SK-MEL-5 (cell line): ENCODE results near the gene UBE2J2. TPM values are rescaled to one million over a fixed set of nuclear protein-coding genes. Genes with fewer than 3 reads are reported as not detected.

Experiments used
- DNase-seq: peaks from one replicate; pipeline ENCODE4 v3.0.0-alpha.2; 2016; ENCODE audit warnings: low read depth, low spot score
- in situ Hi-C: cut with HindIII; loops from 2 replicates; pipeline ENCODE4 v1.10.0; 2016; ENCODE audit warnings: low sequenced_read_pairs, high pct_unique_total_duplicates, low pct_unique_long_range_greater_than_20kb
- total RNA-seq: library from RNA; depleted of rRNA; stranded (reverse); fragments of >200 nt; shearing (Covaris generic); gene quantifications from 2 replicates; pipeline ENCODE4 v1.2.3, GENCODE V29; 2014

The UBE2J2 gene
- total RNA-seq, 1 experiment from 2014 or later, result 37.8 TPM

DNA sequence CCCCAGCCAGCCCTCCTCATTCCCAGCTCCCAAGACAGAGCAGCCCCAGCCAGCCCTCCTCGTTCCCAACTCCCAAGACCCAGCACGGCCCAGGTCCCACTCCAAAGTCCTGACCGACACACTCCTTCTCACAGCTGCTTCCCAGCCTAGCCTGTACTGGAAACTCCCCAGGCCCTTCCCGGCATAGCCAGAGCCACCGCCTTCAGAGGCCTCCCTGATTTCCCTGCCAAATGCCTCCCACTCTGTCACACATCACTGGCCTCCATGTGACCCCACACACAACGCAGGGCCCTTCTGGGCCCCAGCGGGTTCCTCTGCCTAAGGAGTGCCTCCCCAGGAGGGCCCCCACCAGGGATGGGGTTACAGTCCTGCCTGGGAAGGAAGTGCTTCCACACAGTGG is 2.8 kb downstream of the UBE2J2 start:
- in situ Hi-C loops, result no loop called here
- no peak for DNase-seq

DNA sequence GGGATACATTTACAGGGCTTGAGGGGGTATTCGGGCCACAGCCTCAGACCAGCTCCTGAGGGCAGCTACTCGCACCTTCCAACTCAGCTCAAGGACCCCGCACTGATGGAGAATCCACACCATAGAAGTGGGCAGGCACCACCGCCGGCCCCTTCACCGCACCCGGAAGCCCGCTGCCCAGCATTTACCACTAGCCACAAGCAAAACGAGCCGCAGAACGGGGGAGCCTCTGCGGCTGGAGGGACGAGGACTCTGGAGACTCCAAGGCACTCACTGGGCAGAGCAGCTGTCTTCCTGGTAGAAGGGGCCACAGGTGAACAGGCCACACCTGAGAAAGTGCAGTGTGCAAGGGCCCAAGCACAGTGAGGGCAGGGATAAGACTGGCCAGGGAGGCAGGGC is 5.4 kb downstream of the UBE2J2 start:
- DNase-seq, result no peak
- in situ Hi-C loops, result no loop called here

DNA sequence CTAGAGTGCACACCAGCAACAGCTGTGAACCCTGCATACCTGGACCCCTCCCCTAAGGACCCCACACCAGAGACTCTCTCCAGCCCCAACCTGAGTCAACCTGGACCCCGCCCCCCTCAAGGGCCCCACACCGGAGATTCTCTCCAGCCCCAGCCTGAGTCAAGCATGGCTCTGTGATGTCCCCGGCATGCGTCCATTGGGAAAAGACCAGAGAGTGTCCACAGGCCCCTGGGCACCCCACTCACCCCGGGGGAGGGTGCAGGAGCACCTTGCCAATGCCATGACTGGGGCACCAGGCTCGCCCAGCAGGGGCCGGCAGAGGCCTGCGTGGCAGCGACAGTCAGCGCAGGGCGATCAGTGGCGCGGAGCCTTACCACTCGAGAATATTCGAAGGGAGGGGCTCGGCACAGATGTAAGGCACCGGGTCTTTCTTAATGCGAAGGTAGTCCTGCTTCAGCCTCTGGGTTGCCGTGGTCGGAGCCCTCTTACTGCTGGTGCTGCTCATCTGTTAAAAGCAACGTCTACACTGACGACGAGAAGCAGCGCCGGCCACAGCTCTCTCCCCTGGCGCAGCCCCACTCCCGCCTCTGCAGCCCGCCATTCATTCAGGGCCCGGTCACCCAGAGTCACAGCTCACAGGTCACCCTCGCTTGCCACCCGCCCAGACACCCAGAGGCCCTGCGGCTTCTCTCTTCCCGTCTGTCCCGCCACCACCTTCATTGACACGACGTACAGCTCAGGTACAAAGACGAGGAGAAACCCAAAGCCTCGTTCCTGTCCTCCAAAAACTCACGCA is 6.0 kb downstream of the UBE2J2 start:
- in situ Hi-C loops, result no loop called here
- no peak for DNase-seq

DNA sequence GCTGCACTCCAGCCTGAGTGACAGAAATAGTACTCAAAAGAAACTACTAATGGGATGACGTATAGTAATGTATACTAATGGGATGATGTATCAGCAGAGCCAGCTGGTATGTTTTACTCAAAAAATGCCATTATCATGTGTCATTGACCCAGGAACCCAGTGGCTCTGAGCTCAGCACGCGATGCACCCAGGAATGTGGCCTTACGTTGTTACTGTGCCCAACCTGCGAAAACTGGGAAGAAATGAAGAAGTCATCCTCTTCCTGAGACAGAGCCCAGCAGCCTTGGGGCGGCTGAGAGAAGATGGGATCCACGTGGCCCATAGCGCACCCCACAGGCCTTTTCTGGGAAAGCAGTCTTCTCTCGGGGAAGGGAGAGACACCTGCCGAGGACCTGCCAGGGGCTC is 8.8 kb downstream of the UBE2J2 start:
- in situ Hi-C loops, result no loop called here
- peak; percentile 36 for DNase-seq

DNA sequence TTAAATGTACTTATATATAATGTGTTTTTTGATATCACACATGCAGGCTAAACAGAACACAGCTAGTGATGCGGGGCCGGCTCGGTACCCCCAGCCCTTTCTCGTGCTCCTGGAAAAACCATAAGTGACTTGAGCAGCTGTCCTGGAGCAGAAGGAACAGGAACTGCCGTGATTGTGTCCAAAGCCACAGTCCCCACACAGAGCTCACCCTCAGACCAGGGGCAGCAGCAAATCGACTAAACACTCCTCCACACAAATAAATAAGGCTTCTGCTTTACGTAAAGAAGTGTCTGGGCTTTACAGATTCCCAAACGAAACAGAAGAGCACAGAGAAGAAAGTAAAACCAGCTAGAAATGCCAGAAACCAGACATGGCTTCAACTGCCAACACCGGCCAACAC is 9.6 kb downstream of the UBE2J2 start:
- DNase-seq, result no peak
- in situ Hi-C loops, result no loop called here

DNA sequence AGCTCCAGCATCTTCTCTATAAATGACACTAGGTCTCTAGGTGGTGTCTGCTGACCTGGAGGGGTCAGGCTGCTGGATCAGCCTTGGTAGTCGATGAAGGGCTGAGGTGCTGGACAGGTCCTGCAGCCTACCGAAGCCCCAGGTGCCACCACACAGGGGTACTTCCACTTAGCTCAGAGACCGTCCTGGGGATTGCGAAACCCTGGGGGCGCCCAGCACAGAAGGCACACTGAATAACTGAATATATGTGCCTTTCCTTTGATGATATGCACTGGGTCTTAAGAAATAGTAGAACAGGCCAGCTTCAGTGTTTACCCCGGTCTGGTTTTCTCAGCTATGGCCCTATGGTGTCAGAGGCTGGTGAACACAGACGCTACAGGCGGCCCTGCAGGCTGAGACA is 10.9 kb downstream of the UBE2J2 start:
- DNase-seq, result no peak
- in situ Hi-C loops, result no loop called here

DNA sequence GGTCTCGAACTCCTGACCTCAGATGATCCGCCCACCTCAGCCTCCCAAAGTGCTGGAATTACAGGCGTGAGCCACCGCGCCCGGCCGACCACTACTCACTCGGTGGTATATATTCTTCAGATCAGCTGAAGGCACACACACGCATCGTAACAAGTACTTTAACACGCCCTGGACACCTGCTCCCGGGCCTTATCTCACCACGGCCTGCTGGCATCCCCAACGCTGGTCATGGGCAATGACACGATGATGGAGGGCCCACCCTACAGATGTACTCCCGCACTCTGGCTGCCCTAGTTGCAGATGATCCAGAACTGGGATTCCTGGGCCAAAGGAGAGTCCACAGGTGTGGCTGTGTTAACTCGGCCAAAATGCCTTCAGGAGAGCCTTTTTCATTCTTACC is 11.6 kb downstream of the UBE2J2 start:
- DNase-seq, result no peak
- in situ Hi-C loops, result no loop called here

DNA sequence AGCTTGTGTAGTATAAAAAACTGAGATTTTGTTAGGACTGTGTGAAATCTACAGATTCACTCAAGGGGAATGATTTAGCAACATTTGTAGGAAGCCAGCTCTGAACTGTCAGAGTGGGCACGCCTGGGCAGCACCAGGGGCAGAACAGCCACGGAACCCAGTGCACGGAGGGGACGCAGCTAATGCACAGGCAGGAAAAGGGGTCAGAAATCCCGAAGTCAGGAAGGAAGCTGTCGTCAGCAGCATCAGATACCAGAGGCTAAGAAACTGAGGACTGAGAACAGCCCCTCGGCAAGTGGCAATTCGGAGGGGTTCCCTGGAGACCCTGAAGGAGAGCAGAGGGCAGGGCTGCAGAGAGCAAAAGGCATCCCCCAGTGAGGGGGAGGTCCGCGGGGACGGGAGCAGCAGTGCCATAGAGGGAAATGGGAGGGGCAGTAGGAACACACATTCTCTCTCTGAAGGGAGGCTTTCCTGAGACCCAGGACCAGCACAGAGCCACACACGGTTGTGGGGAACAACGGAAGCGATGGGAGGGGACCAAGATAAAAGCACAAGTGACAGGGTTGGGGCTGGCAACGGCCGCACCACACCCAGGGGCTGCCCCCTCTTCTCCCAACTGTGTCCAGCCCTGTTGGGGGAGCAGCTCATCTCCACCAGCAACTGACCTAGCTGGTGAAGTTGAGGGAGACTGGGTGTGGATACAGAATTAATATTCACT is 12.7 kb downstream of the UBE2J2 start:
- in situ Hi-C loops, result no loop called here
- DNase-seq, result no peak

DNA sequence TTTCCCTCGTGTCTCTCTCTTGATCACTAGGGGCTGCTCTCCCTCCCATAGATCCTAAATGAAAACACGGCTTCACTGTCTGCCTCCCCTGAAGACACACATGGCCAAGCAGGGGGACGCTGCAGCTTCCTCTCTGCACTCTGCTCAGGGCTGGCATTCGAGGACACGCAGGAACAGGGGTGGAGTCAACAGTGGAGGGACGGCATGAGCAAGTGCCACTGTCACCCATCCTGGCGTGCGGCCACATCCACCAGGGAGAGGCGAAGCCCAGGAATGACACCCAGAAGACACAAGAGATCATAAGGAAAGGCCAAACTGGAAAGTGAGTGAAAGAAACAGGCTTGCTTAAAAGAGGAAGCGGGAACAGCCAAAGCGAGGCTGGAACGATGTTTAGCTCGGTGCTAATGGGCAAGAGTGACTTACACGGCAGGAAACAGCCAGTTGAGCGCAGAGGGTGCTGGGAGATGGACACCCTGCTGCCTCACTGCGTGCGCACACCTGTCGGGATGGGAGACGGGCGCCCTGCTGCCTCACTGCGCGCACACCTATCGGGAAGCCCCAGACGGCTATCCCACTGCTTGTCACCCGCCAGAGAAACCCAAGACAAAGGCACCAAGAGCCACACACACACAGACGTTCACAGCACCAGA is 13.6 kb downstream of the UBE2J2 start:
- in situ Hi-C loops, result no loop called here

DNA sequence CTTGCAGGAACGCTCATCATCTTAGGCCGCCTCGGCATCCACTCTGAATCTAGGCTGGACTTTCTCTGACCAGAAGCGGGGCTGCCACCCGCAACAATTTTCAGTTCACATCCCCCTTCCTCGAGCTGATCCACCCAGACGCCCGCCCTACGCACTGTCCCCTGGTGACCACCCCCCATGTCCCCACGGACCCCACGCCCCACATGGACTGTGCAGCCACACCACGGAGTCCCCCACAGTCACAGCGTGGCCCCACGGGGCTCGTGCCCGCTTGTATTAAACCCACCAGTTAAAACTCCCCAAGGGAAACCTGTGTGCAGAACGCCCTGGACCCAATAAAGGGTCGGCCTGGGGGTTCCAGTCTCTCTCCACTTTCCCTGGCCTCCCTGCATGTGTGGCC is 14.1 kb downstream of the UBE2J2 start:
- in situ Hi-C loops, result no loop called here

More for the DNA sequence above, 13.6 kb downstream of the UBE2J2 start:
- no peak for DNase-seq

DNA sequence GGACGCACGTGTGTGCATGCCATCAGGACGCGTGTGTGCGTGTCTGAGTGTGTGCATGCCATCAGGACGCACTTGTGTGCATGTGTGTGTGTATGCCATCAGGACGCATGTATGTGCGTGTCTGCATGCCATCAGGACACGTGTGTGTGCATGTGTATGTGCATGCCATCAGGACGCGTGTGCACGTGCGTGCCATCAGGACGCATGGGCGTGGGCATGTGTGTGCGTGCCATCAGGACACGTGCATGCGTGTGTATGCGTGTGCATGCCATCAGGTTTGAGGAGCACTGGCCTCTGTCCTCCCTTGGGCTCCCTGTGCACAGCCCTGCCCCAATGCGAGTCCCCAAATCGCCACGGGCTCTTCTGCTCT is 14.6 kb downstream of the UBE2J2 start:
- in situ Hi-C loops, result no loop called here
- no peak for DNase-seq

More for the DNA sequence above, 14.1 kb downstream of the UBE2J2 start:
- no peak for DNase-seq

DNA sequence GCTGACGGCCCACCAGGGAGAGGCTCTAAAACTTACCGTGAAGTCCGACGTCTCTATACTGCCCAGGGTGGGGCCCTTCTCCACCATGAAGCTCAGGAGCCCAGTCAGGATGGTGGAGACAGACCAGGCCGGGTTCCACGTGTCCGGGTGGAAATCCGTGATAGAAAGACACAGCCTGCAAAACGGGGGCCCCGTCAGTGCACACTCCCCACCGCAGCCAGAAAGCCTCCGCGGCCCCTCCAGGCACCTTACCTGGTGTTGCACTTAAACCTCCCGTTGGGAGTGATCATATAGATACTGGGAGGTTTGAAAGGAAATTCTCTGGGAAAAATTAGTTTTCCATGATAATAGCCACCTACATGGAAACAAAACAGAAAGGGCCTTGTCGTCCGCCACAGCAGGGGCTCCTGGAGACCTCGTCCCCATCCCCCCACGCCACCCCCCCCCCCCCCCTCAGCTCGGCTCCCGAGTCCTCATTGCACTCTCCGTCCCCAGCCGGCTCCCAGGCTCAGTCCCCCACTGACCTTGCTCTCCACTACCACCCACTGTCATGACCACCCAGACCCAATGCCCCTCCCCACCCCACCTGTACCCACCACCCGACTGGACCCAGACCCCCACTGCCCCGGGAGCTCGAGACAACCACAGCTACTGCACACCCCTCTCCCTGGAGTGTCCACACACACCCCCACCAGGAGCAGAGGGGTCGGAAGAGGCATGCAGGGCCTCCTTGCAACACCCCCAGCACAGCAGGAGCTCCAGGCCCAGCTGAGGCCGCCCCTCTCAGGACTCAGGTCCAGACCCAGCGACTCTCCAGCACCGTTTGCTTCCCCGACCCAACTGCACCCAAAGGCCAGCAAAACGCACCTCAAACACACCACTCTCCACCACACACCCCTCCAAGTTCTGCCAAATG is 16.4 kb downstream of the UBE2J2 start:
- in situ Hi-C loops, result no loop called here
- DNase-seq, result no peak

DNA sequence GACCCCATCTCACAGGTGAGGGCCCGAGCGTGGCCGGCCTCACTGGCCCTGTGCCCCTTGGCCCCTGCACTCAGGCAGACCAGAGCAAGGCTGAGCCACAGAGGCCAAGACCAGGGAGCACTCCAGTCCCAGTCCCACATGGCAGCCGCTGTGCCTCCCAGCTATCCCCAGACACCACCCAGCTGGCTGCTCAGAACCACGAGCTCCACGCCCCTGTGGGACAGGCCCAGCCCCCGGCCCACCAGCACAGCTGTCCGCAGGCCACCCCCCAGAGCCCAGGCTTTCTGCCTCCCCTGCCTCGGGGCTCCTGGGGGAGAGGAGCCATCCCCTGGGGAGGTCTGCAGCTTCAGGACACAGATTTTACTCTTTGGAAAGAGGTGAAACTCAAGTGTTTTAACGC is 18.0 kb downstream of the UBE2J2 start:
- in situ Hi-C loops, result no loop called here
- no peak for DNase-seq

DNA sequence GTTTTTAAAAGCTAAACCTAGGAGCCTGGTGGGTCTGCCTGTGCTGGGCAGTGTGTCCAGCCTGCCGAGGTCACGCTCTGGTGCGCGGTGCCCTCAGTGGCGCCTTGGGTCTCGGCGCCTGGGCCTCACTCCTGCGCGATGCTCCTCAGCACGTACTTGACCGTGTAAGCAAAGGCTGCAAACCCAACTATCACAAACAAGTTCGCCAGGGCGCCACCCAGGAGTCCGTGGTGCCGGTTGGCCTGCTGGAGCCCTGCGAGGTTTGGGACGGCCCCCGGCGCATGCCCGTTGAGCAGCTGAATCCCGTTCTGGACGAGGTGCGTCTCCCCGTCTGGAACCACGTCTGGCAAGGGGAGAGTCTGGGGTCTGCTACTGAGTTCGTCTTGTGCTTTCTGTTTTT is 18.6 kb downstream of the UBE2J2 start:
- in situ Hi-C loops, result no loop called here
- no peak for DNase-seq

DNA sequence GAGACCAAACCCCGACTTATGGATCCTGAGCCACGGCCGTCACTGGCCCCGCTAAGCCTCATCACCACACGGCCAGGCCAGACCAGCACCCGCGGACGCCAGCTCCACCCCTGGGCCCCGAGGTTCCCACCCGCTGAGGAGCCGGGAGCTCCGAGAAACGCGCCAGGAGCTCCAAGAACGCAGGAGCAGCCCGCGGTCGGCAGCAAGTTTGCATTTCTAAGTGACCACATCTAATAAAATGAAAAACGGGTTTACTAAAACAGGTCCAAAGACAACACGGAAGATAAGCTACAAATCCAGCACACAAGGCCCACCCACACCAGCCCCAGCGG is 19.0 kb downstream of the UBE2J2 start:
- in situ Hi-C loops, result no loop called here
- DNase-seq, result no peak

DNA sequence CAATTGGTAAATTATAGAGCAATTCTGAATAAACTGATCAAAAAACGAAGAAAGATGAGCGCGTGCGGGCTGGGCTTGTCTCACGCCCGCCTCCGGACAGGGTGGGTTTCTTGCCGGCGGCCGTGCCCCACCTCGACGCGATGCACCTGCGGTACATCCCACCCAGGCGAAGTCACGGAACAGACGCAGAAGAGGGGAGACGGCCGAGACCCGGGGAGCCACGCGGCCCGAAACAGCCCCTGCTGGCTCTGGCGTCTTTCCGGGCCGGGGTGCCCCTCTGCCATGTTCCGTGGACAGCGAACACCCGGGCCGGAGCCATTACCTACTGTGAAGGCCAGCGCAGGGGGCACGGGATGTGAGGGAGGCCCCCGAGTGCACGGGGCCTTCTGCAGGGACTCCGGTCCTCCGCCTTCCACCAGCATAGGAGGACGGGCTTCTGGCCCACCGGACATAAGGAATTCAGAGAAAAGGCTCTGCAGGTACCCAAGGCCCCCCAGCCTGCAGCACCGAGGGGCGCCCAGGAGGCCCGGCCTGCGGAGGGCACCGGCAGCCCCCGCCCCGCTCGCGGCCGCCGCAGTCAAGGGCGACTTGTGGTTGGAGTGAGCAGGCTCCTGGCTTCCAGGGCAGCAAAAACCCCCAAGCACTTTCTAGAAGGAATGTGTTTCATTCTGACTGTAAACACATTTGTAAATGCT is 19.5 kb downstream of the UBE2J2 start:
- in situ Hi-C loops, result no loop called here
- no peak for DNase-seq

DNA sequence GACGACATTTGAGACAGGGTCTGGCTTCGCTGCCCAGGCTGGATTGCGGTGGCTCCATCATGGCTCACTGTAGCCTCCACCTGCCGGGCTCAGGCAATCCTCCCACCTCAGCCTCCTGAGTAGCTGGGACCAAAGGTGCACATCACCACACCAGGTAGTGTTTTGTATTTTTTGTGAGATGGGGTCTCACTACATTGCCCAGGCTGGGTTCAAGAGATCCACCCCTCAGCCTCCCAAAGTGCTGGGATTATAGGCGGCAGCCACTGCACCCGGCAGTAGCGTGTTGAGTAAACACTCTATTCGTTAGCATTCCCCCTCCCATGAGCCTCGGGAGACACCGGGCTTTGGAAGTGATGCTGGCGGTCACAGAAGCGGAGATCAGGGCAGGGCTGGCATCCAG is 20.3 kb downstream of the UBE2J2 start:
- DNase-seq, result no peak
- in situ Hi-C loops, result no loop called here
